NOMO-1 (cell line): ENCODE results near the gene HIP1.
"Not testable (repeated sequence)": the region's sequence is repeated elsewhere in the genome, so short reads cannot be mapped to it uniquely, and the experiment has no call there.

Experiments
- DNase-seq, 2 experiments: peaks; one replicate each; lab custom pipeline; 2025; ENCODE audit not compliant: unreplicated experiment in 2 of 2; lab: John Stamatoyannopoulos, UW

HIP1 gene

GRCh38 chr7:75534727-75535307 is 203.9 kb downstream of the HIP1 start:
- DNase-seq, result peak; percentile 86 to 100

DNA sequence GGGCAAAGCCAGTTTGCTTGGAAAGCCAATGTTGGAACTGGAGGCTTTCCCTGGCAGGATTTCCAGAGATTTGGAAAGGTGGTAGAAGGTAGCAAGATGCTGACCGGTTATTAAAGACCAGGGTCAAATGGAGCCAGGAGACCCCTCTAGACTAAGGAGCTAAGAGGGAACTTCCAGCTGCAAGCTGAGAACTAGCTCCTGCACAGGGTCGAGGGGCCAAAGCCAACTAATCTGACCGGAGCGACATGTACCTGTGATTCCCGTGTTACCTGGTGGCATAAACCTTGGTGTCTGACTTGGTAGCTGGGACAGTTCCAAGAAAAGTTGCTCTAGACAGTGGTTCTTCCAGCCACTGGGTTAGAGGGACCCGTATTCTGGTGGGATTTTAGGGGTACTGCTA is 204.8 kb downstream of the HIP1 start:
- no peak for DNase-seq

- DNase-seq, result no peak
Observed at GRCh38 chr7:75532639-75533038, 206.1 kb downstream of the HIP1 start.

- DNase-seq, result peak in 1 of 2 experiments; percentile 12
Observed at GRCh38 chr7:75531359-75531821, 207.4 kb downstream of the HIP1 start.

DNA sequence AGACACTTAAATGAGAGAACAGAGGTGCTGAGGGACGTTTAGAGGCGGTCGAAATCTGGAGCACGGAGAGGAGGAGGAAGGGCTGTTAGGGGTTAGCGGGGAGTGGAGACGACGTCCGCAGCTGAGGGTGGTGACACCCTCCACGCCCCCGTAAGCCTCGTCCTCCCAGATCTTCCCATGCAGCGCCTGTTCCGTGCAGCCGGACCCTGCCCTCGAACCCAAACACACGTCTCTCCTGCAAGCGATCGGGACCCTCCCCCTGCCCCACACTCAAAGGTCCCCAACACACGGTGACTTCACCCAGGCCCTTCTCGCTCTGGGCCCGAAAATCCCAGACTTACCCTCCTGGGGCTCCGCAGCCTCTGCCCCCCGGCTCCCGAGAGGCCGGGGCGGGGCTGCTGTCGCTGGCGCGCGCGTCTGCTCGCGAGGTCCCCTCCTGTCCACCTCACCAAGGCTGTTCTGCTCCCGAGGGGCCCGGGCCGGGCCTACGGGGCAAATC is 211.5 kb downstream of the HIP1 start:
- peak; percentile 37 to 48 for DNase-seq

- not testable (repeated sequence) for DNase-seq
Observed at GRCh38 chr7:75521727-75522126, 217.0 kb downstream of the HIP1 start.

DNA sequence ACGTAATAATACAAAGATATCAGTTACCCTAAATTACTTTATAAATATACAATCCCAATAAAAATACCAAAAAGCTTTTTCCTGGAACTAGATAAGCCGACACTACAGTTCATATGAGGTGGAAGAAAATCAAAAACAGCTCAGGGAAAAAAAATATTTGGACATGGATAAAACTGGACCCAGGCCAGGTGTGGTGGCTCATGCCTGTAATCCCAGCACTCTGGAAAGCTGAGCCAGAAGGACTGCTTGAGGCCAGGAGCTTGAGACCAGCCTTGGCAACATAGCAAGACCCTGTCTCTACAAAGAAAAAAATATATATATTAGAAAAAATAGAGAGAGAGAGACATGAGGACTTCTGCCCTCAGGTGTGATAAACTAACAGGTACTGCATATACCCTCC is 219.9 kb downstream of the HIP1 start:
- DNase-seq, result not testable (repeated sequence)

GRCh38 chr7:75509033-75509432 is 229.7 kb downstream of the HIP1 start:
- DNase-seq, result not testable (repeated sequence)

GRCh38 chr7:75492020-75492419 is 246.7 kb downstream of the HIP1 start, which contains the start of gene SPDYE5:
Gene SPDYE5 (plus strand): TSS chr7:75492320. CDS start chr7:75494048, 1,728 bp downstream.
- DNase-seq, result not testable (repeated sequence)

DNA sequence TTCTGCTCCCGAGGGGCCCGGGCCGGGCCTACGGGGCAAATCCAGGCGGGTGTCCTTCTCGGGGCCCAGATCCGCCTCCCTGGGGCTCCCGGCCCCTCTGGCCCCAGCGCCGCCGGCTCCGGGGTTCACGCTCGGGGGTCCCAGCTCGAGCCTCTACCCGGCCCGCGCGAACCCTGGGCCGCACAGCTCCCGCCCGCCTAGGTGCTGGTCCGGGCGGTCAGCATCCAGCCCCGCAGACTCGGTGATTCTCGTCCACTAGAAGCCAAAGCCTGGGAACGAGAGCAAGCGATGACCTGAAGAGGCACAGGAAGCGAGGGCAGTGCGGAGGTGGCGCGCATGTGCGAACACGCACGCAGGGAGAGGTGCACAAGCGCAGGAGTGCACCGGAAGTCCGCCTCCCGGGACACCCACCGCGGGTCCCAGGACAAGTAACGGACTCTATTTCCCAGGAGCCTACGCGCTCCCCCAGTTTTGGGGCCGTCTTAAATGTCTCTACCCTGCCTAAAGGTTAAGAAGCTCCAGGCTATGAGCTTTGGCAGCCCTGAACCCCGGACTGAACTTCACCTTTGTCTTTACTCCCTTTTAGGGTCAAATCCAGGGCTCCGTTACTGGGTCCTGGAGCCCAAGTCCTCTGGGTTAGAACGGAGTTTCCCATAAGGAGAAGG is 252.6 kb downstream of the HIP1 start, which contains the start of gene POM121C:
POM121C (minus strand) TSS at position 321 of the 665 bp plus-strand sequence. CDS start 44,803 bp downstream, outside the sequence.
- peak; percentile 86 to 88 for DNase-seq

DNA sequence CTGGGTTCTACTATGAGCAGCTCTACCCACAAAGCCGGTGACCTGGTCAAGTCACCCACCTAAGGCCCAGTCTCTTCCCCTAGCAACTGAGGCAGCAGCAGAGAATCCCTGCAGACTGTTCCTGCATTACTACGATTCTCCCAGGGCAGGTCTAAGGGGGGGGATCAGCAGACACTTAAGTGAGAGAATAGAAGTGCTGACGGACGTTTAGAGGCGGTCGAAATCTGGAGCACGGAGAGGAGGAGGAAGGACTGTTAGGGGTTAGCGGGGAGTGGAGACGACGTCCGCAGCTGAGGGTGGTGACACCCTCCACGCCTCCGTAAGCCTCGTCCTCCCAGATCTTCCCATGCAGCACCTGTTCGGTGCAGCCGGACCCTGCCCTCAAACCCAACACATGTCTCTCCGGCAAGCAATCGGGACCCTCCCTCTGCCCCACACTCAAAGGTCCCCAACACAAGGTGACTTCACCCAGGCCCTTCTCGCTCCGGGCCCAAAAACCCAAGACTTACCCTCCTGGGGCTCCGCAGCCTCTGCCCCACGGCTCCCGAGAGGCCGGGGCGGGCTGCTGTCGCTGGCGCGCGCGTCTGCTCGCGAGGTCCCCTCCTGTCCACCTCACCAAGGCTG is 253.3 kb downstream of the HIP1 start:
- DNase-seq, result not testable (repeated sequence)
